EL (cell line): ENCODE results near the gene MAP2K6.

Source experiments
- DNase-seq: peaks from one replicate; pipeline ENCODE4 v3.0.0-alpha.2; 2016

The MAP2K6 gene

DNA sequence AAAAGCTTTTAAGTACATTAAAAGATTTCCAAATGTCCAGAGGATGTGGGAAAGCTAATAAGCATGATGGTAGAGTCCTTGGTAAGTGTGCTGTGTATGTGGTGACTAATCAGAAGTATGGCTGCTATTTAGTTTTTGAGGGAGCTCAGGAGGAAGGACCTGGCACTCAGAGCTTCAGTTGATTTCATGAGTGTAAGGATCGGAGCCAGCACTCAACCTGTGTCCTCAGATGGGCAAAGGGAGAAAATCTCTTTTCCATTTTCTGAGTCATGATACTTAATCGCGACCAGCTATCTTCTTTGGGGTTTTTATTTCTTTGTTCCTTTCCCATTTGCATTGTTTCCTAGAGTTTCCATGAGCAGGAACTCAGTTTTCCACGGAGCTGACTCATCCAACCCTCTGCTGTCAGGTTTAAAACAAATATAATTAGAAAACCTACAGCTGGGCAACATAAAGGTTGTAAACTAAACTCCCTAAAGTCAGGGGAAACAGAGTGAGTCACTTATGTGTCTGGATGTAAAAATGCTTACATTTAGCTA is 125.4 kb downstream of the MAP2K6 start:
- peak; percentile 69 for DNase-seq

DNA sequence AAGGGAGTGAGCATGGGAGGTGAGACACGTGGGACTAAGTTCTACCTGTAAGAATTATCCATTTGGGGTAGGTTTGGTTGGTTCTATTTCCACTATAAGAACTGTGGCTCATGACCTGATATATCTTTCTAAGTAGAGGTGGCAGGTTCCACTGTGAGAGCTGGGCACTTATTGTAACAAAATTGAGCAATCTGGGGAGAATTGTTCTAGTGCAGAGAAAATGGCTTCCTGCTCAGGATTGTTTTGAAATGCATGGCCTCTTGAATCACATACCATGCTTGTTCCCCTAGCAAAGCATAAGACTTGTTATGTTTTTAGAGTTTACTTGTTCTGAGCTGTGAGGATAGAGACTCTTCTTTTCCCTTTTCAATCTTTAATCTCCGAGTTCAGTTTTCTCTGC is 125.9 kb downstream of the MAP2K6 start:
- no peak for DNase-seq

DNA sequence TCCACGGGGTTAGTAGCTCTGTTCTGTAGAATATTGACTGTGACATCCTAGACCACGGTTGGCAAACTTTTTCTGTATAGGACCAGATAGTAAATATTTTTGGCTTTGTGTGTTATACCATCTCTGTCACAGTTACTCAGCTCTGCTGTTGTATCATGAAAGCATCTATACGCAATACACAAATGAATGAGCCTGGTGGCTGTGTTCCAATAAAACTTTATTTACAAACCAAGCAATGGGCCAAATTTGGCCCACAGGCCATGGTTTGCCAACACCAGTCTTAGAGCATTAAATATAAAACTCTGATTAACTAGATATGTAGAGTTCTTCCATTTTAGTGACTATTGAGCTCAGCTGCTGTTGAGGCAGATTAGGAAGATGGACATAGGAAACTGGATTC is 132.7 kb downstream of the MAP2K6 start:
- no peak for DNase-seq

DNA sequence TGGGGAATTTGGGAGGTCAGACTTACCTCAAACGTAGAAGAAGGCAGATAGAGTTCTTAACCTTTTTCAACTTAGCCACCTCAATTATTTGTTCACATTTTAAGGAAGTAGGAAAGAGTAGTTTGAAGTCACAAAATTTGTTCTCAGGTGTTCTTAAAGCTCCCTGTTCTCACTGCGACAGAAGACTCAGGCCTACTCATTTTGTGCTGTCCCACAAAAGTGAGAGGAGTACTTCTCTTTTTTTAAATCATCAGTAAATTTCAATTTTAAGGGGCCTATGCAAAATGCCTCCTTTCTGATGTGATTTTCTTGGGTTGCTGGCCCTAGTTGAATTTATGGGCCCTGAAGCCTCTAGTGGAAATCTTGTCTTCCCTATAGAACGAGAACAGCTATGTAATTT is 133.4 kb downstream of the MAP2K6 start:
- no peak for DNase-seq

DNA sequence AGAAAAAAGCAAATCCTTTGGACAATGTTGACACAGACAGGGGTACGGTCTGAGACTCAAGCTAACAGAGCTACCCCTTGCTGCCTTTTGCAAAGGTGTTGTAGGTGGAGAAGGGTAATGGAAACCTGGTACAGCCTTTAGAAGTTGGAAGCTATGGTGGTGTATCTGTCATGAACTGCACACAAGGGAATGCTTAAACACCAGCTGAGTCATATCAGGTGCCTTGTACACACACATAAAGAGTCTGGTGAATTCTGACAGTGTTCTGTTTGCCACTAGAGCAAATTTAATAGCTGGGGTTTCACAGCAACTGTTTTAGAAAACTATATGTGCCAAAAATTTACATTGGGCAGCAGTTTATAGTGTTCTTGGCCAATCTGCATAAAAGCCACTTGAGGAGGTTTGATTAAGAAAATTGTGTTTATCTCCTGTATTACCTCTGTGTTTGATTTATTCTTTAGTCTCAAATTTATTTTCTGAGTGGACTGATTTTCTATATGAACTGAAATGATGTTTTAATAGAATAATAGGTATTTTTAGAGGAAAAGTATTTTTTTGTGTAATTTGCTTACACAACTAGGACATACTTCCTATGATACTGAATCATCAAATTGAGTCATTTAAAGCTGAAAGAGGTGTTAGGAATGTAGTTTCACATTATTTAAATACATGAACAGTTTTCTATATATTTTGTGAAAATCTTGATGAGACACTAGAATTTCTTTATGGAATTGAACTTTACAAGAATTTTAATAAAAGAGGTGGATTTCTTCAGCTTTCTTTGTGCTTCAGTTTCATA is 136.9 kb downstream of the MAP2K6 start:
- no peak for DNase-seq

DNA sequence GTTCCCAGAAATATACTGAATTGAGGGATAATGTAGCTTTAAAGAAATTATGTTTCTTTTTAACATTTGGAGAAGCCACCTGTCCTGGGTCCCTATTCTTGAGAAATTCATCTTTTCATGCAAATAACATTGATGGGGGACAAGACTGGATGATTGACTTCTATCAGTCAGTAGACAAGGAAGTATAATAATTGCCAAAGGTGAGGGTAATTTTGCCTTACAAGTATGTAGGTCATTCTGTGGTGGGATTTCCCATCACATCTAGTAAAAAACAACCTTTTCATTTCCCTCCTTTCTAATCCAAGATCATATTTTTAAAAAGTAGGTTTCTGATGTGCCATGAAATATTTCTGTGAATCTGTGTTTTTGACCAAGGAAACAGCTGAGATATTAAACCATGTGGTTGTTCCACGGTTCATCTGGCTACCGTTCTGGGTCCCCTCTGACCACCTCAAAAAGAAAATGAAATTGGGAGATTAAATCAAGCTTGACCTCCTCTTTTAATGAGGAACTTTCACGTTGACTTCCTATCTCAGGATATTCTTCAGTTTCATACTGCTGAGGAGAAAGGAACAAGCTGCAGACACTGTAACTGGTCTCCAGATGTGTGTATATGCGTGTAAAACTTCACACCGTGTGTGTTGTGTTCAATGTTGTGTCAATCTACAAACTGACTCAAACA is 138.6 kb downstream of the MAP2K6 start:
- no peak for DNase-seq

DNA sequence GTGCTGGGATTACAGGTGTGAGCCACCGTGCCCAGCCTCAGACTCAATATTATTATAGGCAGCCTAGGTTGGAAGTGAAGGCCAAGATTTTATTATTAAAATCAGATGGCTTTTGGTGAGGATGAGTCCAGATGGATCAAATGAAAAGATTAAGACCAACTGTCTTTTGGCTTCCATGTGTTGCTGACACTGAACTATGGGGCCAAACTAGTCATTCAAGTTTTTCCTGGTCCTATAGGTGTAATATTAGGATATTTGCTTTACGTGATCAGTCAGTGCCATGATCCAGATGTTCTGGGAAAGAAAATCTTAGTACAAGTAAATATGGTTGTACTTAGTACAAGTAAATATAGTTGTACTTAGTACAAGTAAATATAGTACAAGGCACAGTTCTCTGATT is 140.6 kb downstream of the MAP2K6 start:
- no peak for DNase-seq

DNA sequence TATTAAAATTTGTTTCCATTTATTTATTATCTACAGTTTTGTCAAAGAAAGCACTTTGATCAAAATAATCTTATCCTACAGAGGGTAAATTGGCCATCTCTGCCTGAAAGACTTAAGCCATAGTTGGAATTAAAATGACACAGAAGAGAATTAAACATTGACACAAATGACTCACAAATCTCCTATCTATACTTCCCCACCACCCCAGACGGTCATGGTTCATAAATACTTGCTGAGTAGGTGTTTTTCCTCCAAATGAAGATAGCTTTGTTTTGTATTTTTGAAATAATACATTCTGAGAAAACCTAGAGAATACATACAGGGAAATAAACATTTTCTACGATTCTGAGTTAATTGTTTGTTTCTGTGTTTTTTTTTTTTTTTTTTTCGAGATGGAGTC is 142.8 kb downstream of the MAP2K6 start:
- no peak for DNase-seq

DNA sequence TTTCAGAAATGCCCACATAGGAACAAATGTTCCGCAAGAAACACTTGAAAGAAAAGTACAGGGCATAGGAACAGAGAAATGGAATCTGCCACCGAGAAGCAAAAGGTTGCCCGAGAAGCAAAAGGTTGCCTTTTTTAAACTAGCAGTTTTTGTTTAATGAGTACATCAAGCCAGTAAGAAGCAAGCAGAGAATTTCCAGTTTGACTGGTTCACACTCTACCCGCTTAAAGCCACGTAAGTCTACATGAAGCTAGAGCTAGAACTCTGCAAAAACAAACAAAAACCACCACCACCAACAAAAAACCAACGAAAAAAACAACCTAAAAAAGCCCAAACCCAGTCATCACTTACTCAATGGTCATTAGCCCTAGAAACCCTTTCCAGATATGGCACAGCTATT is 144.3 kb downstream of the MAP2K6 start:
- no peak for DNase-seq

DNA sequence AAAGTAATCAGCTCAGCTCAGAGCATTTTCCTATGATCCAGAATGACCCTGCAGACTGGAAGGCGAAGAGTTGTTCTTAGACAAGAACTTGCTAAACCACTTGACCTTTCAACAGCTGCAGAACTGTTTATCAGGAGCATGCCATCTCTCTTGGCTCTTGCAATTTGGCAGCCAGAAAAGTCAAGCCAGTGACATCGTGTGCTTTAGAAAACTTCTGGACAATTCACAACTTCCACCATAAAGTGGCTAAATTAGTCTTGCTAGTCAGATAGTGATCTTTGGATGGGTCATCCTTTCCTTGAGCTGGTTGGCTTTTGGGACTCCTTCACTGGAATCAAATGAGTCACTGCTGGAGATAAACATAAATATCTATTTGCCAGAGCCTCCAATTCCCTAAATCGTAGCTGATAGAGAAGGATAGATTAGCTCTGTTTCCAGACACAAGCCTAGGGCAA is 146.5 kb downstream of the MAP2K6 start:
- DNase-seq: peak; percentile 61

DNA sequence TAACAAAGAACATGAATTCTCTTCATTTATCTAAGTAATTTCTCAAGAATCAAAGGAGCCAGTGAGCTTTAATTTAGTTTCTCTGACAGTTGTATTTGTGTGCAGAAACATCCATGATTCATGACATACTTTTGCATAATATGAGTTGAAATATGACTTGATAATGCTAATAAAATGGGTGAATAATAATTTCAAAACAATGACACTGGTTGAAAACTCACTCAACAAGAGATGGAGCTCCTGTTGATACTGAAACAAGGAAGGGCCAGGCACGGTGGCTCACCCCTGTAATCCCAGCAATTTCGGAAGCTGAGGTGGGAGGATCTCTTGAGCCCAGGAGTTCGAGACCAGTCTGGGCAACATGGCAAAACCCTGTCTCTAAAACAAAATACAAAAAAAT is 147.0 kb downstream of the MAP2K6 start:
- no peak for DNase-seq

DNA sequence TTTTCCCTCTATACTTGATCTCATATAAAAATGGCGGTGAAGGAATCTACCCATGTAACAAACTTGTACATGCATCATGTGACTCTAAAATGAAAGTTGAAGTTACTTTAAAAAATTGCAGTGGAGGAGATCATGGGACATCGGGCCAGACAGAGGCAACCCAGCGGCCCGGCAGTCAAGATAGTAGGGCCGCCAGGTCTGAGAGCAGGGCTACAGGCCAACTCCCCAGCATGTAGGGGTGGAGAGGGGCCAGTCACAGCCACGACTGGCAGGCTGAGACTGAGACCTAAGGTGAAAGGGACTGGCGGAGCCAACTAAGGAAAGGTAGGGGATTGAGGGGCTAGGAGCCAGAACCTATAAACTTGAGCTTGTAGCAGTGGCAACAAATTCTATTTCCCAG is 150.9 kb downstream of the MAP2K6 start:
- DNase-seq: no peak

DNA sequence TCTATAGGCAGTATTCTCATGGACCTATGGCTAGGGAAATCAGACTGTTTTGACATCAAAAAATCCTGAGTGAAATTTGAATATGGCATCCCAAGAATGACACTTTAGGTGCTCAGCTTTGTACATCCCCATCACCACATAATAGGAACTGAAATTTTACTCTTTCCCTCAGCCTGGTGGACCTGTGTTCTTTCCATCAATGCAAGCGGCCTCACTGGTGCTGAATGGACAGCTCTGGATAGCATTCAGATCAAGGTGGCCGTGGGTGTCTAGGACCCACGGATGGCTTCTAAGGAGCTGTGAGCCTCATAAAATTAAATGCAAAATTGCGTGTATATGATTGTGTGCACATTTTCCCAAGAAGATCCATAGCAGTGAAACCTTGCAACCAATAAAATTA is 152.6 kb downstream of the MAP2K6 start:
- DNase-seq: no peak

DNA sequence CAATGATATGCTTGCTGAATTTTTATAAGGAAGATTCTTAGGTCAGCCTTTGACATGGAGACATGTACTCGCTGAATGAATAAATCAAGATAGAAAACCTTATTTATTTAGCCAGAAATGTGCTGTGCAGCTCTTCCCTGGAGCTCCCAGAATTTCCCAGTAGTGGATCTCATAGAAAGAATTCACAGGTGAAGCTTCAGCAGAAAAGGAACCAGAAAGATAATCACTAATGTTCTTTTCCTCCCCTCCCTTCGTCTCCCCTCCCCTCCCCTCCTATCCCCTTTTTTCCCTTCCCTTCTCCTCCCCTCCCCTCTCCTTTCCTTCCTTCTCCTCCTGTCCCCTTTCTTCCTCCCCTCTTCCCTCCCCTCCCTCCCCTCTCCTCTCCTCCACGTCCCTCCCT is 158.2 kb downstream of the MAP2K6 start:
- no peak for DNase-seq

DNA sequence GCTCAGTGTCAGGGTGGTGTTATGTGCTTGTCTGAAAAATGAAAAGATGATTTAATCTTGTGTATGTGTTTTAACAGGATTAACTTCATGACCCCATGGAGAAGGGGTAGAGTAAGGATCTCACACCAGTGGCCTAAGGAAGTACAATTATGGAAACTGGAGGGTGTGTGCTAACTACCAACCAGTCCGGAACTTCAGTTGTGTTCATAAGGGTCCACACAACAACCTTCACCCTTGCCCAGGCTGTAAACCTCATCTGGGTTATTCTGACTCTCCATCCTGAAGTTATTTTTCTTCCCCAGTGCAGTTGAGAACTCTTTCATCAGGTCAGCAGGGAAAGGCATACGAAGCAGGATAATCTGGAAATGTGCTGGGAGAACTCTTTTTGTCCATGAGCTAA is 158.9 kb downstream of the MAP2K6 start:
- no peak for DNase-seq

DNA sequence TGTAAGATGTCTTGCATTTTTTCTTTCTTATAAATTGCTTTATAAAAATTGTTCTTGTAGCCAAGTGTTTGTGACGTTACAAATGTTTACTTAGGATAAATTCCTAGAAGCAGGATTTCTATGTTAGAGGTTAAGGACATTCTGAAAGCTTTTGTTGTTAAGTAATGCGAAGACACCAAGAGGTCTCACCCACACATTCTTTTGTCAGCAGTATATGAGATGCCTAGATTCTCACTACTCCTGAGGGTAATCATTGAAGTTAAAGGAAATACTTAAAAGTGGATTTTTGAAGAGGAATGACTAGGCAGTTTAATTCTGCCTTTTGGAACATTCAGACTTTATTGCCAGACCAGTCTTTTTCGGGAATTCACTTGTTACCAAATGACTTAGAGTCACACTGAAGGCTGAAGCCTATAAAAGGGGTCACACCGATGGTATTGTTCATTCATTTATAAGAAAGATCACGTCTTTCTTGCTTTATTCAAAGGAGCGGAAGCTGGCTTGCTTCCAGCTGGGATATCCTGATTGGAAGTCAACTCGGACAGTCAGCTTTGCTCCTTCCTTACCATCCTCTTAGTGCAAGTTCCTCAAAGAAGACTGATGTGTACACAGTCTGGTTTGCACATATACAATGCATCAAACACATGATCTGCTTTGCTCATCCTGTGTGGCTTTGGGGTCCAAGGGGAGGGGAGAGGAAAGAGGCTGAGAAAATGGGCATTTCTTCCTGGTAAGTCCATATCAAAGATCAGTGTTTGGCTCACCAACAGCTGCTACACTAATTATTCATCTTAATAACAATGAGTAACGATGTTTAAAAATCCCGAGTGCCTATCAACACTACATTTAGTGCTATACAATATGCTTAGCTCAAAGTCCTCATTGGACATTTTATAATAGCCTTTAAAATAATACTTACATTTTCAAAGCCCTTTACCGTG is 160.0 kb downstream of the MAP2K6 start:
- DNase-seq: peak; percentile 82

DNA sequence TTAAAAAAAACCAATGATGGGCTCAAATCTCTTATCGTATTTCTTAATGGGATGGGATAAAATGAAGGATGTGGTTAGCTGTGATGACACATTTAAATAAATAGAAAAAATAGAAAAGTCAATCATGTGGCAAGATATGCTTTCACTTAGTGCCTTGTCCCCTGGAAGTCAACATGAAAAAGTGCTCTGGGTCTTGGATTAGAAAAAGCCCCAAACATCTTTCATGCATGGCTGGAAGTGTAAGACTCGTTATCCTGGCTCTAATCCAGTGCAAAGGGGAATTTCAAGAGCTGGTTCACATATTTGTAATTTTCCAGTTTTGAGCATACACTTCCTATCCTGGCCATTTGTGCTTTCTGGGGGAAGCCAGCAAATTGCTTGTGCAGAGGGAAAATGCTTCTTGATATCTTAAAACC is 160.9 kb downstream of the MAP2K6 start:
- peak; percentile 88 for DNase-seq

DNA sequence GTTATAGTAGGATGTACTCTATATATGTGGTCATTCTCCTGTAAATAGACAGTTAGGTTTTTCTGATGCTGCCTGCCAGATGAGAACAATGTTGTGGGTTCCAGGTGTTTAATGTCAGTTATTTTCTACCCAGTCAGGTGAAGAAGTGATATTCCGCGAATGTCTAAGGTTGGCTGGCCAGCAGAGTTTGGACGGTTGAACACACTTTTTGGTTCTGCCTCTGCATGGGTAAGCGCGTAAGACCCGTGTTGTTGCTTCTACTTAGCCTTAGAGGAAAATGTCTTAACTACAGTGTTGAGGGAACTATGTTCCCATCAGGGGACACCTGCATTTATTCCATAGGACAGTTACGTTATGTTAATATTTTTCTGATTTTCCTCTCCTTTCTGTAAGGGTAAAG is 162.6 kb downstream of the MAP2K6 start:
- DNase-seq: no peak

DNA sequence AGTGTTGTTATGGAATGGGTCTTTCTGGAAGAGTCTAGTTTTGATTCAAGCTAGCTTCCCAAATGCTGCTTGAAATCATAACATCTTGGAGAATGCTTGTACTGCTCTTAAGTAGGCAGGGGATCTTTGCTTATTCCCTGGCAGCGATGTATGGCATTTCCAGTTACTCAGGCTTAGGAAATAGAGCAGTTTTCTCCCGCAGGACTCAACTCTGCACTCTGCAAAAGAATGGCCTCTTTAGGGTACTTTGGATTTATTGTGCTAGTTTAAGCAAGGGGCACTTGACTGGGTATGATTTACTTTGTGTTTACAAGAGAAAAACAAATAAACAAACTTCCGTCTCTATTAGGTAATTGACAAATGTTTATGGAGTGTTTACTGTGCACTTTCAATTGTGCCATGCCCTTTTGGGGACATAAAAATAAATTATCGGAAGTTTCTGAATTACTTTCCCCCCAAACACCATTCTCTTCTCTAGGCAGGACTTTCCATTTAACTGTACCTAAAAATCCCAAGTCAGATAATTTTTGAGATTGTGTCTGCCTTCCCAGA is 164.0 kb downstream of the MAP2K6 start:
- no peak for DNase-seq

DNA sequence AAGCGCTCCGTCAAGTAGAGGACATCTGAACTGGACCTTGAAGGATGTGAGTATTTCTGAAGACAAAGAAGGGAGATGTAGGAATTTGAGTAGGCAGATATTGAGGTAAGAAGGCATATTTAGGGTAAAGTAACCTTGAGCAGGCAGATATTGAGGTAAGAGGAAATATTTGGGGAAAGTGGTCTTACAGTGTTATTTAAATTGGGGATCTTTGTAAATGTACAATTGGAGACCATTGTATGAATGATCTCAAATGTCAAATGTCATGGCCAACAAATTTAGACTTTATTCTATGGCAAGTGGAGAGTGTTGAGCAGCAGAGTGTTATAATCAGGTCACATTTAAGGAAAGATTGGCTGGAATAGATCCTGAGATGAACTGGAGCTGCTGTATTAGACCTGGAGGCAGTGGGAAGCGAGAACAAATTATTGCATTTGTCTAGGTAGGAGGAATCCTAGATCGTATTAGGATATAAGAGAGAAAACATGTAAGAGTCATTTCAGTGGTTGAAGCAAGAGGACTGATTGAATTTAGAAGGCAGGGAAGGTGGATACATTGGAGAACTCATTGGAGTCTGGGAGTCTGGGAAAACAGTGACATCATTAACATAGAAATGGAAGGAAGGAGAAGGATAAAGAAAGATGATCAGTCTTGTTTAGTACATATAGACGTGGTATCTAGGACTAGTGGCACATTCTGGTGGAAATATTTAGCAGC is 165.6 kb downstream of the MAP2K6 start:
- DNase-seq: no peak

DNA sequence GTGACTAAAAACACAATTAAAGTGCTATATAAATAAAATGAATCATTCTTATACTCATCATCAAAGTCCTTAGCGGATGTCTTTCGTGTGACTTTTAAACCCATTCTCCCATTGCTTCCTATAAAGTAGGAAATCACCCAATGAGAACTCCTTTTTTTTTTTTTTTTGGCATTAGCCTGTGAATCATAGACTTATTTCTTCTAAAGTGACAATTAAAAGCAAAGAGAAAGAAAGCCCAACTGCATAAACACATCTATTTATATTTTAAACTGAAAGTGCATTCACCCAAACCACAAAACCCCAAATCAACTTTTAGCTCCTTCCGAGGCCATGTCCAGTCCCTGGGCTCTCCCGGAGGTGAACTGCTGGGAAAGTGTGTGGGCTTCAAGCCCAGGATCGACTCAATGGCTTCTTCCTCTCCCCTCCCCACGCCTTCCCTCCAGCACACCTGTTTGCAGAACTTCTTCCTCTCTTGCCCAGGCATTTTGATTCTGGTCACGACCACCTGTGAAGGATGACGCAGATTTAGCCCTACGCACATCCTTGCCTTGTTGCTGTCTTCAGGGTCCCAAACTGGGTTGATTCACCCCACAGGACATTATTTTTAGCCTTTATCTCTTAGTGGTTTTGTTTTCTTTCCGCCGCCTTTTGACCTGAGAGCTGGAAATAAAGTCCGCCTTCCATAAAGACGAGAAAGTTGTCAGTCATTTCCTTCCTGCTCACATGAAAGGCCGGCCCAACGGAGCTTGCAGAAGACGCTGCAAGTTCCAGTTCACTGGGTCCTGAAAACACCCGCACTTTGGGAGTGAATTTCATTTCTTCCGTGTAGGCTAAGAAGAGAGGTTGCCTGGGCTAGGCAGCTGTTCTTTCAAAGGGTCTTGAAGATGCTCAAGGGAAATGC is 166.8 kb downstream of the MAP2K6 start:
- no peak for DNase-seq
